BJ (cell line): ENCODE data around the gene SIGLEC14. TPM values are rescaled to one million over a fixed set of nuclear protein-coding genes. Genes with fewer than 3 reads are reported as not detected.

Source experiments
- CTCF ChIA-PET: fragments of 350-600 bp; formaldehyde crosslinking; extraction: SDS; loops from one replicate; lab custom pipeline; 2021; ENCODE audit warnings: antibody characterized with exemption, inconsistent platforms; lab: Yijun Ruan, JAX
- POLR2A ChIA-PET: fragments of 300-600 bp; sonication (Branson Sonifier 250); formaldehyde crosslinking; extraction: SDS; loops from one replicate; lab custom pipeline; 2021; ENCODE audit warnings: antibody characterized with exemption; lab: Charles Lee
- DNase-seq: peaks from one replicate; pipeline ENCODE4 v3.0.0-alpha.2; 2011; ENCODE audit warnings: low read depth
- H3K27me3 ChIP-seq: 2 replicates; pipeline ENCODE4 v1.6.0; 2011; ENCODE audit warnings: low read length; ENCODE audit not compliant: control insufficient read depth, insufficient read depth
- H3K36me3 ChIP-seq: 2 replicates; pipeline ENCODE4 v1.5.1; 2011; ENCODE audit warnings: low read length; ENCODE audit not compliant: control insufficient read depth, insufficient read depth
- H3K4me3 ChIP-seq: 2 replicates; pipeline ENCODE4 v1.5.1; 2011; ENCODE audit warnings: low read depth, mild to moderate bottlenecking, control low read depth, low read length
- polyA plus RNA-seq: library from polyadenylated mRNA; depleted of rRNA; stranded (reverse); fragments of >200 nt; gene quantifications from 2 replicates; pipeline ENCODE4 v1.2.3, GENCODE V29; 2011; rRNA removed
- small RNA-seq: library from RNA; depleted of rRNA; stranded (forward); fragments of <200 nt; gene quantifications from one replicate; pipeline ENCODE3, GENCODE V24; 2012; ENCODE audit warnings: low replicate concordance, low read depth; ENCODE audit not compliant: insufficient read length
- TF ChIP-seq, protein P1 (sequence below): IDR thresholded peaks from 2 replicates; pipeline ENCODE4 v1.5.1; 2011; ENCODE audit warnings: low read depth, mild to moderate bottlenecking, control low read depth, inconsistent platforms, low read length, moderate library complexity; ENCODE audit not compliant: insufficient read depth

SIGLEC14 gene
- polyA plus RNA-seq, 1 experiment = not detected

DNA sequence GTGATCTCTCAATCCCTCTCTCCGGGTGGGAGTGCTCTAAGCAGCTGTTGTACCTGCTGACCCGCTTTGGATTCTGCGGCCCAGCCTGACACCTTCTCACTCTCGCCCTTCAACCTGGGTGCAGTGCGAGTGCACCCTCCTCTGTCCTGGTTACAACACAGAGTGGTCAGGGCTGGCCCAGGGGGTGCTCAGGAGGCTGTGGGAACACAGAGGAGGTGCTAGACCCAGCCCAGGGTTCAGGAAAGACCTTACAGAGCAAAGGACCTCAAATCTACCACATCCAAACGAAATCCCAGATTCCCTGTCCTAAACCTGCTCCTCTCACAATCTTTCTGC lies 51.9 kb downstream of the SIGLEC14 start:
- DNase-seq = no peak
- TF ChIP-seq, protein P1, sequence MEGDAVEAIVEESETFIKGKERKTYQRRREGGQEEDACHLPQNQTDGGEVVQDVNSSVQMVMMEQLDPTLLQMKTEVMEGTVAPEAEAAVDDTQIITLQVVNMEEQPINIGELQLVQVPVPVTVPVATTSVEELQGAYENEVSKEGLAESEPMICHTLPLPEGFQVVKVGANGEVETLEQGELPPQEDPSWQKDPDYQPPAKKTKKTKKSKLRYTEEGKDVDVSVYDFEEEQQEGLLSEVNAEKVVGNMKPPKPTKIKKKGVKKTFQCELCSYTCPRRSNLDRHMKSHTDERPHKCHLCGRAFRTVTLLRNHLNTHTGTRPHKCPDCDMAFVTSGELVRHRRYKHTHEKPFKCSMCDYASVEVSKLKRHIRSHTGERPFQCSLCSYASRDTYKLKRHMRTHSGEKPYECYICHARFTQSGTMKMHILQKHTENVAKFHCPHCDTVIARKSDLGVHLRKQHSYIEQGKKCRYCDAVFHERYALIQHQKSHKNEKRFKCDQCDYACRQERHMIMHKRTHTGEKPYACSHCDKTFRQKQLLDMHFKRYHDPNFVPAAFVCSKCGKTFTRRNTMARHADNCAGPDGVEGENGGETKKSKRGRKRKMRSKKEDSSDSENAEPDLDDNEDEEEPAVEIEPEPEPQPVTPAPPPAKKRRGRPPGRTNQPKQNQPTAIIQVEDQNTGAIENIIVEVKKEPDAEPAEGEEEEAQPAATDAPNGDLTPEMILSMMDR = no peak
- CTCF ChIA-PET = interaction anchor here (1.5 kb wide), 1 partner anchor 14 kb away, joined by 7 read pairs; no protein-coding TSS in a partner anchor
- H3K36me3 ChIP-seq = no peaks in the 10 kb centered on the region; the same call in 1 of the 2 replicates
- H3K4me3 ChIP-seq = peak overlapping the region; percentile 76
- no peaks in the 10 kb centered on the region for H3K27me3 ChIP-seq
- POLR2A ChIA-PET = no interaction called here

DNA sequence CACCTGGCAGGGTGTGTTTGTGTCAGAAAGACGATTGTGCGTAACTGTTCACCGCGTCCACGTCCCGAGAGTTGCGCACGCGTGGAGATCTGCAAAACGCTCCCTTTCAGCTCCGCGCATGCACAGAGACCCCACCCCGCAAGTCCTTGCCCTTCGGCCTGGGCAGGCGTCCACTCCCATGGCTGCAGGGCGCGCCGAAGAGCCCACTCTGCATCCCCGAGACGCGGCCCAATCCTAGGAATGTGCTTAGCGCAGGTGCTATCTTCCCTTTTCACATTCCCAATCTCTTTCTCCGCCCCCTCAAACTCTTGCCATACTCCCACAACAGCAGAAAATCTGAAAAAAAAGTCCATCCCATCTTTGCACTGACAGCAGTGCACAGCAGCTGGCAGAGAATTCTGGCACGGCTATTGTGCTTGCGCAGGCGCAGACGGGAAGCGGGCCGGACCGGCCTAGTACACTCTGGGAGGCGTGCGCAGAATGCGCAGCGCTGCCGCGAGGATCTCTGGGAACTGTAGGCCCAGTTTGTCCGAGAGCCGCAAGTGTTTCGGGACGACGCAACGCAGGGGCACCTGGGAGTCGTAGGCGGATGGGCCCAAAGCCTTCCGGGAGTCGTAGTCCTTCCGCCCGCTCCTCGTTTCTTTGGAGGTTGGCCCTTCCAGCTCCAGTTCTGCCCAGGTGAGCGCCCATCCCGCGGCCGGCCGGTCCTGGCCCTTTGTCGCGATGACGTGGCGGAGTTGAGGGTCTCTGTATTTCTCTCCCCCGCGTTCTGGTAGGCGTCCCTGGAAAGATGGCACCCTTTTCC lies 52.5 kb downstream of the SIGLEC14 start:
- TF ChIP-seq, protein P1 = no peak
- Histone ChIP-seq H3K4me3 (peak overlapping the region; percentile 76), H3K36me3 (no peaks in the 10 kb centered on the region; the same call in 1 of the 2 replicates), H3K27me3 (no peaks in the 10 kb centered on the region)
- peak; percentile 84 for DNase-seq
- CTCF ChIA-PET = interaction anchor here (1.5 kb wide), 1 partner anchor 15 kb away, joined by 7 read pairs; no protein-coding TSS in a partner anchor
- POLR2A ChIA-PET = interaction anchor here (0.7 kb wide), 1 partner anchor 95 kb away, joined by 3 read pairs; no protein-coding TSS in a partner anchor

DNA sequence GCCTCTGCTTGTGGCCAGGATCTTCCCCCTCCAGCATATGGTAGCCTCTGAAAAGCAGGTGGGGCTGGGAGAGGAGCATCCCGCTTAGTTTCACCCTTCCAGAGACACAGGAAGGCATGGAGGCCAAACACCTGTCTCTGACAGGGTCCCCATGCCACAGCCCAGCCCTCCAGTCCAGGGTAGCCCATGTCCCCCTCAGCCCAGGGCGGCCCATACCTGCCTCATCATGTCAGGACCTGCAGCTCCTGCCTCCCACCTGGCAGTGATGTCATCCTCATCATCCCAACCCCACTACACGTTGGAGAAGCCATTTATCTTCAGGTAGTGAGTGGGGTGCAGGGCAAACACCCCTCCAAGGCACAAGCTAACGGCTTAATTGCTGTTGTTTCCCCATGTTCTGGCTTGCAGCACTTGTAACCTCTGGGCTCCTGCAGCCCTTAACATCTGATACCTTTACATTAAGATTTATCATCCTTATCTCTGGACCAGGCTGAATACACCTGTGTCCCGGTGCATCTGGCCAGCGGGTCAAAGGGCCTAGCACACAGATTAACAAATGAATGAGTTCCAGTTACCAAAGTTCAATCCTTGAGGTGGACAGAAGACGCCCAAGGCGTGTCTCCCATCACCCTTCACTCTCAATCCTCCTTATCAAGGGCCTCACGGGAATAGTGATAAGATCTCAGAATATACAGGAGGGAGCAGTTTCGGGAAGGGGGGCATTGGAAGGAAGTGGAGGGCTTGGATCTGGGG lies 53.3 kb downstream of the SIGLEC14 start:
- POLR2A ChIA-PET = interaction anchor here (0.7 kb wide), 1 partner anchor 96 kb away, joined by 3 read pairs; no protein-coding TSS in a partner anchor
- DNase-seq = no peak
- Histone ChIP-seq H3K36me3 (no peaks in the 10 kb centered on the region; the same call in 1 of the 2 replicates), H3K4me3 (peak overlapping the region; percentile 76), H3K27me3 (no peaks in the 10 kb centered on the region)
- CTCF ChIA-PET = no interaction called here
- TF ChIP-seq, protein P1 = no peak

Small RNA genes lying within 50 kb of the gene (small RNA-seq; reads per million reads assigned to genes)
- gene AC018755.2 = not detected
- gene MIR125A = not detected
- not detected for gene MIR99B
- gene MIRLET7E = not detected

Other genes with a start within 250 kb of the SIGLEC14 start
- gene SIGLEC10, start 229.2 kb downstream of the SIGLEC14 start, polyA plus RNA-seq = not detected in 2 replicates
- not detected in 2 replicates for gene SIGLEC8, start 188.4 kb downstream of the SIGLEC14 start, polyA plus RNA-seq
- not detected in 2 replicates for gene CEACAM18, start 168.3 kb downstream of the SIGLEC14 start, polyA plus RNA-seq
- gene SIGLEC12, start 145.0 kb downstream of the SIGLEC14 start, polyA plus RNA-seq = not detected in 2 replicates
- not detected in 2 replicates for gene SIGLEC6, start 115.2 kb downstream of the SIGLEC14 start, polyA plus RNA-seq
- gene ZNF175, start 75.5 kb downstream of the SIGLEC14 start, polyA plus RNA-seq = 6.3 and 8.5 TPM in 2 replicates
- not detected in 2 replicates for gene SIGLEC5, start 16.4 kb downstream of the SIGLEC14 start, polyA plus RNA-seq
- gene SPACA6, start 46.5 kb upstream of the SIGLEC14 start, polyA plus RNA-seq = 6.4 and 8.5 TPM in 2 replicates
- not detected in 2 replicates for gene HAS1, start 77.2 kb upstream of the SIGLEC14 start, polyA plus RNA-seq
- not detected in 2 replicates for gene FPR1, start 105.1 kb upstream of the SIGLEC14 start, polyA plus RNA-seq
- not detected in 2 replicates for gene FPR2, start 114.4 kb upstream of the SIGLEC14 start, polyA plus RNA-seq
- not detected in 2 replicates for gene FPR3, start 148.3 kb upstream of the SIGLEC14 start, polyA plus RNA-seq
- gene ZNF577, start 241.1 kb upstream of the SIGLEC14 start, polyA plus RNA-seq = 4.6 and 8.3 TPM in 2 replicates